ENCODE data around the gene MED27.

- TF ChIP-seq, protein P1, sequence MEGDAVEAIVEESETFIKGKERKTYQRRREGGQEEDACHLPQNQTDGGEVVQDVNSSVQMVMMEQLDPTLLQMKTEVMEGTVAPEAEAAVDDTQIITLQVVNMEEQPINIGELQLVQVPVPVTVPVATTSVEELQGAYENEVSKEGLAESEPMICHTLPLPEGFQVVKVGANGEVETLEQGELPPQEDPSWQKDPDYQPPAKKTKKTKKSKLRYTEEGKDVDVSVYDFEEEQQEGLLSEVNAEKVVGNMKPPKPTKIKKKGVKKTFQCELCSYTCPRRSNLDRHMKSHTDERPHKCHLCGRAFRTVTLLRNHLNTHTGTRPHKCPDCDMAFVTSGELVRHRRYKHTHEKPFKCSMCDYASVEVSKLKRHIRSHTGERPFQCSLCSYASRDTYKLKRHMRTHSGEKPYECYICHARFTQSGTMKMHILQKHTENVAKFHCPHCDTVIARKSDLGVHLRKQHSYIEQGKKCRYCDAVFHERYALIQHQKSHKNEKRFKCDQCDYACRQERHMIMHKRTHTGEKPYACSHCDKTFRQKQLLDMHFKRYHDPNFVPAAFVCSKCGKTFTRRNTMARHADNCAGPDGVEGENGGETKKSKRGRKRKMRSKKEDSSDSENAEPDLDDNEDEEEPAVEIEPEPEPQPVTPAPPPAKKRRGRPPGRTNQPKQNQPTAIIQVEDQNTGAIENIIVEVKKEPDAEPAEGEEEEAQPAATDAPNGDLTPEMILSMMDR (conservative IDR thresholded peaks at IDR 0.05), result no peak
- TF ChIP-seq ZFX (IDR thresholded peaks at IDR 0.05), result no peak
Measured at GRCh38 chr9:132041798-132042197, 37.9 kb downstream of the MED27 start.

All from C4-2B (cell line).